RWPE1 (cell line): ENCODE data around the gene PTP4A2.
"Not testable (repeated sequence)": the region's sequence is repeated elsewhere in the genome, so short reads cannot be mapped to it uniquely, and the experiment has no call there.

Source experiments
- CTCF ChIA-PET: fragments of 350-600 bp; sonication (Branson Sonifier 250); formaldehyde crosslinking; extraction: SDS; loops from one replicate; lab custom pipeline; 2021; lab: Yijun Ruan, JAX
- POLR2A ChIA-PET: fragments of 400-600 bp; formaldehyde crosslinking; extraction: SDS; loops from one replicate; lab custom pipeline; 2020; ENCODE audit warnings: antibody characterized with exemption; ENCODE audit not compliant: low non-redundant PET; lab: Yijun Ruan, JAX
- DNase-seq: peaks from one replicate; pipeline ENCODE4 v3.0.0; 2012; ENCODE audit warnings: low spot score
- H3K27ac ChIP-seq: fragments of 450-650 bp; 2 replicates; pipeline ENCODE4 v1.5.1; 2017
- CTCF ChIP-seq: fragments of 450-650 bp; conservative IDR thresholded peaks from 2 replicates; pipeline ENCODE4 v1.5.1; 2017; ENCODE audit warnings: low read depth, mild to moderate bottlenecking

Gene PTP4A2

GRCh38 chr1:31951276-31951675, 13.1 kb upstream of the PTP4A2 start:
- no peak overlapping the region for H3K27ac ChIP-seq
- CTCF ChIA-PET: interaction anchor here (2.9 kb wide), 1 partner anchor 13 kb away, joined by 11 read pairs; no protein-coding TSS in a partner anchor
- DNase-seq: no peak
- TF ChIP-seq CTCF: no peak
- POLR2A ChIA-PET: no interaction called here

- DNase-seq: no peak
- H3K27ac ChIP-seq: no peak overlapping the region
- POLR2A ChIA-PET: no interaction called here
- no peak for TF ChIP-seq CTCF
- CTCF ChIA-PET: interaction anchor here (0.6 to 0.9 kb wide), 2 partner anchors 10 to 250 kb away, joined by 3 read pairs; no protein-coding TSS in a partner anchor
Measured at GRCh38 chr1:31949862-31950261, 11.7 kb upstream of the PTP4A2 start.

- CTCF ChIA-PET: interaction anchor here (2.0 kb wide), 1 partner anchor 18 kb away, joined by 7 read pairs; no protein-coding TSS in a partner anchor
- H3K27ac ChIP-seq, POLR2A ChIA-PET: not testable (repeated sequence)
Measured at GRCh38 chr1:31945677-31946076, 7.5 kb upstream of the PTP4A2 start.

GRCh38 chr1:31944205-31945089, 6.3 kb upstream of the PTP4A2 start:
- CTCF ChIA-PET: interaction anchor here (0.6 to 2.9 kb wide), 2 partner anchors 19 to 194 kb away, joined by 4 to 18 read pairs; no protein-coding TSS in a partner anchor
- peak; percentile 73 for DNase-seq

More at GRCh38 chr1:31945677-31946076, 7.5 kb upstream of the PTP4A2 start:
- not testable (repeated sequence) for DNase-seq

GRCh38 chr1:31943546-31944184, 5.5 kb upstream of the PTP4A2 start:
- no peak for DNase-seq
- H3K27ac ChIP-seq: peak overlapping the region; percentile 98
- CTCF ChIA-PET: interaction anchor here (0.6 to 2.9 kb wide), 4 partner anchors 20 to 424 kb away, joined by 3 to 18 read pairs (median 4); no protein-coding TSS in a partner anchor
- no peak for TF ChIP-seq CTCF
- POLR2A ChIA-PET: interaction anchor here (1.0 kb wide), 1 partner anchor 12 kb away, joined by 5 read pairs; no protein-coding TSS in a partner anchor

More at GRCh38 chr1:31944205-31945089, 6.3 kb upstream of the PTP4A2 start:
- H3K27ac ChIP-seq: peak overlapping the region; percentile 98
- no peak for TF ChIP-seq CTCF
- POLR2A ChIA-PET: interaction anchor here (1.0 kb wide), 1 partner anchor 12 kb away, joined by 5 read pairs; no protein-coding TSS in a partner anchor

GRCh38 chr1:31942061-31942460, 3.9 kb upstream of the PTP4A2 start:
- CTCF ChIA-PET: interaction anchor here (2.9 kb wide), 1 partner anchor 22 kb away, joined by 18 read pairs; no protein-coding TSS in a partner anchor
- H3K27ac ChIP-seq: peak overlapping the region; percentile 95

More at GRCh38 chr1:31942061-31942460, 3.9 kb upstream of the PTP4A2 start:
- POLR2A ChIA-PET, DNase-seq: not testable (repeated sequence)
